ENCODE measurements around the gene NUSAP1. TPM values are rescaled to one million over a fixed set of nuclear protein-coding genes. Genes with fewer than 3 reads are reported as not detected.
"Not testable (repeated sequence)": the region's sequence is repeated elsewhere in the genome, so short reads cannot be mapped to it uniquely, and the experiment has no call there.

NUSAP1 gene
- total RNA-seq, 4 donors from 2014 or later: 0.74 to 11.8 (median 3.2) TPM; not detected in 1

DNA sequence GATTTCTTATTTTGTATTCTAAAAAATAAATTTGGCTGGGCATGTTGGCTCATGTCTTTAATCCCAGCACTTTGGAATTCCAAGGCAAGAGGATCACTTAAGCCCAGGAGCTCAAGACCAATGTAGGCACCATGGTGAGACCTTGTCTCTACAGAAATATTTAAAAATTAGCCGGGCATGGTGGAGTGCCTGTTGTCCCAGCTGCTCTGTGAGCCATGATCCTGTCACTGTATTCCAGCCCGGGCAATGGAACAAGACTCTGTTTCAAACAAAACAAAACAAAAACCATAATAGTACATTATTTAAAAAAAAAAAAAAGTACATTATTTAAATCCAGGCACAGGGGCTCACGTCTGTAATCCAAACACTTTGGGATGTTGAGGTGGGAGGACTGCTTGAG lies 78.8 kb downstream of the NUSAP1 start:
- DNase-seq (ENCODE audit: low spot score): no peak
- ATAC-seq (ENCODE audit: low FRiP score): no peak
- TF ChIP-seq, protein P1, sequence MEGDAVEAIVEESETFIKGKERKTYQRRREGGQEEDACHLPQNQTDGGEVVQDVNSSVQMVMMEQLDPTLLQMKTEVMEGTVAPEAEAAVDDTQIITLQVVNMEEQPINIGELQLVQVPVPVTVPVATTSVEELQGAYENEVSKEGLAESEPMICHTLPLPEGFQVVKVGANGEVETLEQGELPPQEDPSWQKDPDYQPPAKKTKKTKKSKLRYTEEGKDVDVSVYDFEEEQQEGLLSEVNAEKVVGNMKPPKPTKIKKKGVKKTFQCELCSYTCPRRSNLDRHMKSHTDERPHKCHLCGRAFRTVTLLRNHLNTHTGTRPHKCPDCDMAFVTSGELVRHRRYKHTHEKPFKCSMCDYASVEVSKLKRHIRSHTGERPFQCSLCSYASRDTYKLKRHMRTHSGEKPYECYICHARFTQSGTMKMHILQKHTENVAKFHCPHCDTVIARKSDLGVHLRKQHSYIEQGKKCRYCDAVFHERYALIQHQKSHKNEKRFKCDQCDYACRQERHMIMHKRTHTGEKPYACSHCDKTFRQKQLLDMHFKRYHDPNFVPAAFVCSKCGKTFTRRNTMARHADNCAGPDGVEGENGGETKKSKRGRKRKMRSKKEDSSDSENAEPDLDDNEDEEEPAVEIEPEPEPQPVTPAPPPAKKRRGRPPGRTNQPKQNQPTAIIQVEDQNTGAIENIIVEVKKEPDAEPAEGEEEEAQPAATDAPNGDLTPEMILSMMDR (IDR thresholded peaks at IDR 0.05): no peak

DNA sequence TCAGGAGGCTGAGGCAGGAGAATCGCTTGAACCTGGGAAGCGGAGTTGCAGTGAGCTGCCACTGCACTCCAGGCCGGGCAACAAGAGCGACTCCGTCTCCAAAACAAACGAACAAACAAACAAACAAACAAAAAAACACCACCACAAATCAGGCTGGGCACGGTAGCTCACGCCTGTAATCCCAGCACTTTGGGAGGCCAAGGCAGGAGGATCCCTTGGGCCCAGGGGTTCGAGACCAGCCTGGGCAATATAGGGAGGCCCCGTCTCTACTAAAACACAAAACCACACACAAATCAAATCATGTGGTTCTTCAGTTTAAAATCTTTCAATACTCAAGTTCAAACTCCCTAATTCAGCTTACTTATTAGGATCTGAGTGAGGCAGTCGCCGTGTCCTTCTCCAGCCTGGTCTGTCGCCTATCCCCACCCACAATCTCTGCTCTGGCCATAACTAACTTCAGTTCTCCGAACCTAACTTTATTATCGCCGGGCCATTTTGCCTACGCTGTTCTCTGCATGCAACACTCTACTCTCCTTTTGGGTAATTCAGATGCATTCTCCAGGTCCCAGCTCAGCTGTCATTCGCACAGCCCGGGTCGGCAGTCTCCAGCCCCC lies 83.6 kb downstream of the NUSAP1 start:
- no peak for DNase-seq (ENCODE audit: low spot score)
- TF ChIP-seq, protein P1 (IDR thresholded peaks at IDR 0.05): no peak
- ATAC-seq (ENCODE audit: low FRiP score): peak; percentile 31

DNA sequence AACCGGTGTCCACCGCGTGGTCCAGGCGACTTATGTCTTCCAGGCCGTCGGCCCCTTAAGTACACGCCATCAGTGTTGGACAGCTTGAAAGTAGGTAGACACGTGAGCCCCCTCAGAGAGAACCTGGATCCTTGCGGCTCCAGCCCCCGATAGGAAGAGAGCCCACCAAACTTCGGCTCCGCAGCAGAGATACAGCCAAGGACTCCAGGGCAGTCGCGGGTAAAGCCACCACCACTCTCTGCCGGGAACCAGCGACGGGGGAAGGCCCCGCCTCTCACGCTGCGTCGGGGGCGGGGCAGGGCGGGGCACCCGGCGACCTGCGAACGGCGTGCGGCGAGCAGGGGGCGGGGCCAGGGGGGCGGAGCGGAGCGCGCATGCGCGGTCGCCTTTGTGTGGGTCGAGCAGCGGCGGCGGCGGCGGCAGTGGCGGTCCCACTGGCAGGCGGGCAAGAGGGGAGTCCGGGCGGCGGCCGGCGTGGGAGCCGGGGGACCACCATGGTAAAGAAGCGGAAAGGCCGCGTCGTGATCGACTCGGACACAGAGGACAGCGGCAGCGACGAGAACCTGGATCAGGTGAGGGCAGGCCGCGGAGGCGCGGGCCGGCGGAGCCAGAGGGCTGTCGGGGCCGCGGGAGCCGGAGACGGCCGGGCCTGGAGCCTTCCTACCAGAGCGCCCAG lies 84.2 kb downstream of the NUSAP1 start, which contains the start of gene RTF1:
RTF1 (plus strand) TSS at position 354 of the 676 bp plus-strand sequence; CDS start at position 375, 21 bp downstream.
- DNase-seq (ENCODE audit: low spot score) (peak; percentile 87), ATAC-seq (ENCODE audit: low FRiP score) (peak; percentile 94)
- TF ChIP-seq, protein P1 (IDR thresholded peaks at IDR 0.05): no peak

DNA sequence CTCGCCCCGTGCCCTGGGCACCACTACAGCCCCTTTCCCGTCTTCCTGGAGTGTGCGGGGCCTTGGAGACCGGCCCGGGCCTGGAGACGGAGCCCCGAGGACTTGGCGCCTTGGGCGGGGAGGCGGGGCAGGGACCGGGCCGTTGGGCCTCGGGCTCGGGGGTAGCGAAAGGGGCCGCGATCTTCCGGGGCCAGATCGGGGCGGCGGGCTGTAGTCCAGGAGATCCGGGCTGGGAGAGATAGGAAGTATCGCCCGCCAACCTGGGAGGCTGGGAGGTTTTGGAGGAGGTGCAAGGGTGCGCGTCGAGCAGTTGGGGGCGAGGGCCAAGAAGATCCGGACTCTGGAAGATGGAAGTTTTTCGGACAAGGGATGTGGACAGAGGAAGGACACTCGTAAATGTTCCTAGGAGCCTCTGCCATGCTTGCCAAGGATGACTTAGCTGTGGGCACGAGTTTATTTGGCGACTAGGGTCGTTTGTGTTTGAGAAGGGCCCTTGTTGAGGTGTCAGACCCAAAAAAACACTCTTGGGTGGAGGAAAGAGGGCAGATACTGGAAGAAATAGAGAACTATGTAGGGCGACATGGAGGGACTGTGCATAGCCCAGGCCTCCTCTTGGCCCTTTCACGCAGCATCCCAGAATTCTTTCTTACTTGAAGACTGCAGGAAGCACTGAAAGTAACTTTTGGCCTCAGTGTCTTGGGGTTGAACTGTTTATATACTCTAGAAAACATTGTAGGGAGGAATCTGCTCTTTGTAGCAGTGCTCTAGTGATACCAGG lies 84.9 kb downstream of the NUSAP1 start:
- peak; percentile 18 for ATAC-seq (ENCODE audit: low FRiP score)
- TF ChIP-seq, protein P1 (IDR thresholded peaks at IDR 0.05): no peak
- DNase-seq (ENCODE audit: low spot score): no peak

DNA sequence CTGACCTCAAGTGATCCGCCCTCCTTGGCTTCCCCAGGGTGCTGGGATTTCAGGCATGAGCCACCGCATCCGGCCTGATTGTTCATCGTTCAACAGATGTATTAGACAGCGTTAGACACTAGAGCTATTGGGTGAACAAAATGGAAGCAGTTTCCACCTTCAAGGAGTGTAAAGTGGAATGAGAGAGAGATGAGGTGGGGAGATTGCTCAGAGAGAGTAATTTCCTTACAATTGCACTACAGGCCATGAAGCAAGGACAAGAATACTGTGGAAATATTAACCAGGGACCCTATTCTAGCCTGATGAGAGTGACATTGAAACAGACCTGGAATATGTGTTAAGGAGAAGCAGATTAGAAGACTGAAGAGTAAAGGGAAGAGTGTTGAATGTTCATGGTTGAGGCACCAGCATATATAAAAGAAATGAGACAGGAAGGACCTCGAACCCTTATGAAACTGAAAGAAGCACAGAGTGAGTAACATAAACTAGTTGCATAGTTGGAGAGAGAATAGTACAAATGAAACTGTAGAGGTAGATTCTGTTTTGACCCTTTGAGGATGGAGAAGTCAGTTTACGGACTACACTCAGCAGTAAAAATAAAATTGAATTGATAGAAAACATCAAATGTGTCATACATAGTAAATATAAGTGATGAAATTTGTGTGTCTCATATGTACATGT lies 91.4 kb downstream of the NUSAP1 start:
- no peak for ATAC-seq (ENCODE audit: low FRiP score)

DNA sequence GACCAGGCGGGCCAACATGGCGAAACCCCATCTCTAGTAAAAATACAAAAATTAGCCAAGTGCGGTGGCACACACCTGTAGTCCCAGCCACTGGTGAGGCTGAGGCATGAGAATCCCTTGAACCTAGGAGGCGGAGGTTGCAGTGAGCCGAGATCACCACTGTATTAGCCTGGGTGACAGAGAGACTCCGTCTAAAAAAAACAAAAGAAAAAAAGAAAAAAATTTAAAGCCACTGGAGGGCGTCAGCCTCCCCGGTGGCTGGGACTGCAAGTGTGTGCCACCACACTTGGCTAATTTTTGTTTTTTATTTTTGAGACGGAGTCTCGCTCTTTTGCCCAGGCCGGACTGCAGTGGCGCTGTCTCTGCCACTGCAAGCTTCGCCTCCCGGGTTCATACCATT lies 92.1 kb downstream of the NUSAP1 start:
- no peak for ATAC-seq (ENCODE audit: low FRiP score)
- DNase-seq (ENCODE audit: low spot score): no peak
- TF ChIP-seq, protein P1 (IDR thresholded peaks at IDR 0.05): no peak

More for the DNA sequence above, 91.4 kb downstream of the NUSAP1 start:
- no peak for DNase-seq (ENCODE audit: low spot score)
- TF ChIP-seq, protein P1 (IDR thresholded peaks at IDR 0.05): no peak

DNA sequence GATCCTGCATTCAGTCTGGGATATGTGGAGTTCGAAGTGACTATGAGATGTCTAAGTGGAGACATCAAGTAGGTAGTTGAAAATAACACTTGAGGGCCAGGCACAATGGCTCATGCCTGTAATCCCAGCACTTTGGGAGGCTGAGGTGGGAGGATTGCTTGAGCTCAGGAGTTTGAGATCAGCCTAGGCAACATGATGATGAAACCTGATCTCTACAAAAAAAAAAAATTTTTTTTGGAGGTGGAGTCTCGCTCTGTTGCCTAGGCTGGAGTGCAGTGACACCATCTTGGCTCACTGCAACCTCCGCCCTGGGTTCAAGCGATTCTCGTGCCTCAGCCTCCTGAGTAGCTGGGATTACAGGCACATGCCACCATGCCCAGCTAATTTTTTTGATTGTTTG lies 93.2 kb downstream of the NUSAP1 start:
- ATAC-seq (ENCODE audit: low FRiP score); DNase-seq (ENCODE audit: low spot score): not testable (repeated sequence)

Data from omental fat pad (tissue), 4 donors.